Osteoblast (primary cell): Measurements from ENCODE around the gene ADGRB3. TPM values are rescaled to one million over a fixed set of nuclear protein-coding genes. Genes with fewer than 3 reads are reported as not detected.
"Not testable (repeated sequence)": the region's sequence is repeated elsewhere in the genome, so short reads cannot be mapped to it uniquely, and the experiment has no call there.

Source experiments
- DNase-seq: peaks from one replicate; pipeline ENCODE4 v3.0.0; 2011; ENCODE audit warnings: low spot score, mixed read lengths; ENCODE audit not compliant: insufficient read length; ENCODE audit errors: missing footprints
- H2AFZ ChIP-seq: 2 replicates; pipeline ENCODE4 v1.6.0; 2011; ENCODE audit warnings: mild to moderate bottlenecking, low read length
- H3K27ac ChIP-seq: 2 replicates; pipeline ENCODE4 v1.5.1; 2011; ENCODE audit warnings: mild to moderate bottlenecking, low read depth, low read length, moderate library complexity
- H3K27me3 ChIP-seq: 2 replicates; pipeline ENCODE4 v1.6.0; 2012; ENCODE audit warnings: mild to moderate bottlenecking, control low read depth, inconsistent platforms, low read length, moderate library complexity; ENCODE audit not compliant: insufficient read depth
- H3K36me3 ChIP-seq: 2 replicates; pipeline ENCODE4 v1.5.1; 2011; ENCODE audit warnings: mild to moderate bottlenecking, low read length, control low read depth, moderate library complexity; ENCODE audit not compliant: insufficient read depth
- H3K4me1 ChIP-seq: 2 replicates; pipeline ENCODE4 v1.5.1; 2011; ENCODE audit warnings: mild to moderate bottlenecking, low read length, control low read depth, moderate library complexity; ENCODE audit not compliant: insufficient read depth
- H3K4me2 ChIP-seq: 2 replicates; pipeline ENCODE4 v1.6.0; 2011; ENCODE audit warnings: mild to moderate bottlenecking, low read length; ENCODE audit not compliant: insufficient read depth
- H3K4me3 ChIP-seq: fragments of 200-600 bp; sonication (generic); 3 replicates; pipeline ENCODE4 v1.5.1; 2012; ENCODE audit warnings: mild to moderate bottlenecking, low read length, inconsistent platforms; ENCODE audit not compliant: insufficient read depth
- H3K79me2 ChIP-seq: 2 replicates; pipeline ENCODE4 v1.6.0; 2012; ENCODE audit warnings: mild to moderate bottlenecking, low read length, control low read depth, inconsistent platforms; ENCODE audit not compliant: insufficient read depth
- H3K9me3 ChIP-seq: 2 replicates; pipeline ENCODE4 v1.5.1; 2011; ENCODE audit warnings: low read depth, low read length, control low read depth
- H4K20me1 ChIP-seq: 2 replicates; pipeline ENCODE4 v1.6.0; 2012; ENCODE audit warnings: mild to moderate bottlenecking, low read length, control low read depth; ENCODE audit not compliant: insufficient read depth
- total RNA-seq: library from RNA; depleted of rRNA; stranded (reverse); fragments of >200 nt; gene quantifications from 2 replicates; pipeline ENCODE4 v1.2.3, GENCODE V29; 2012
- TF ChIP-seq, protein P1 (sequence below): IDR thresholded peaks from 2 replicates; pipeline ENCODE4 v1.5.1; 2011; ENCODE audit warnings: mild to moderate bottlenecking, low read depth, low read length, moderate library complexity; ENCODE audit errors: extremely low read depth

Gene ADGRB3
- total RNA-seq, 1 donor, result not detected

DNA sequence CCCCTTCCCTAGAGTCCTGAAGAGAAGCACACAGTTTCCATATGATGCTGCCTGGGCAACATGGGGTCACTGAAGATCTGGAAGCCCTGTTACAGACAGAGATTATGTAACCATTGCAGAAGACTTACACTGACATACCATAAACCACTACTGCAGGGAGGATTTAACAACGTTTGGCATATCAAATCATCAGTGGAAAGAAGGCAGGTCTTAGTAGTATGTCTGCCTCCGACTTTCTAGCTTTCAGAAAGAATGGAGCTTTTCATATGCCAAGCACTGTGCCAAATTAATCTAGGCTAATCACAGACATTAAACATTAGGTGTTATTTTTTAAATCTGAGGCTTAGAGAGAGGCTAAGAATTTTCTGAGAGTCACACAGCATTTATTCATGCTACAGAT is 144.3 kb downstream of the ADGRB3 start:
- Histone ChIP-seq H3K27me3 (no peaks in the 10 kb centered on the region), H3K4me1 (no peaks in the 10 kb centered on the region), H3K4me3 (no peak overlapping the region), H3K27ac (no peak overlapping the region), H3K9me3 (no peaks in the 10 kb centered on the region), H3K79me2 (no peaks in the 10 kb centered on the region), H3K36me3 (no peaks in the 10 kb centered on the region), H4K20me1 (no peaks in the 10 kb centered on the region), H3K4me2 (no peak overlapping the region), H2AFZ (no peak overlapping the region)
- no peak for DNase-seq
- TF ChIP-seq, protein P1, sequence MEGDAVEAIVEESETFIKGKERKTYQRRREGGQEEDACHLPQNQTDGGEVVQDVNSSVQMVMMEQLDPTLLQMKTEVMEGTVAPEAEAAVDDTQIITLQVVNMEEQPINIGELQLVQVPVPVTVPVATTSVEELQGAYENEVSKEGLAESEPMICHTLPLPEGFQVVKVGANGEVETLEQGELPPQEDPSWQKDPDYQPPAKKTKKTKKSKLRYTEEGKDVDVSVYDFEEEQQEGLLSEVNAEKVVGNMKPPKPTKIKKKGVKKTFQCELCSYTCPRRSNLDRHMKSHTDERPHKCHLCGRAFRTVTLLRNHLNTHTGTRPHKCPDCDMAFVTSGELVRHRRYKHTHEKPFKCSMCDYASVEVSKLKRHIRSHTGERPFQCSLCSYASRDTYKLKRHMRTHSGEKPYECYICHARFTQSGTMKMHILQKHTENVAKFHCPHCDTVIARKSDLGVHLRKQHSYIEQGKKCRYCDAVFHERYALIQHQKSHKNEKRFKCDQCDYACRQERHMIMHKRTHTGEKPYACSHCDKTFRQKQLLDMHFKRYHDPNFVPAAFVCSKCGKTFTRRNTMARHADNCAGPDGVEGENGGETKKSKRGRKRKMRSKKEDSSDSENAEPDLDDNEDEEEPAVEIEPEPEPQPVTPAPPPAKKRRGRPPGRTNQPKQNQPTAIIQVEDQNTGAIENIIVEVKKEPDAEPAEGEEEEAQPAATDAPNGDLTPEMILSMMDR, result no peak

DNA sequence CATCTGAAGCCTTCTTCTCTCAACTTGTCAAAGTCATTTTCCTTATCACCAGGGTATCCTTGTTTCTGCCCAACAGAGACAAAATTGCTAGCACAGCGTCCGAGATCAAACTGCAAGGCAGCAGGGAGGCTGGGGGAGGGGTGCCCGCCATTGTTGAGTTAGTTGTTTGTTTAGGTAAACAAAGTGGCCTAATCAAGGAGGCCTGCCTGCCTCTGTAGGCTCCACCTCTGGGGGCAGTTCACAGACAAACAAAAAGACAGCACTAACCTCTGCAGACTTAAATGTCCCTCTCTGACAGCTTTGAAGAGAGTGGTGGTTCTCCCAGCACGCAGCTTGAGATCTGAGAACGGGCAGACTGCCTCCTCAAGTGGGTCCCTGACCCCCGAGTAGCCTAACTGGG is 155.0 kb downstream of the ADGRB3 start:
- H3K79me2 ChIP-seq, H3K4me2 ChIP-seq, H3K9me3 ChIP-seq, H3K4me1 ChIP-seq, H3K27me3 ChIP-seq, H4K20me1 ChIP-seq, DNase-seq, H3K4me3 ChIP-seq, H2AFZ ChIP-seq, H3K36me3 ChIP-seq, H3K27ac ChIP-seq: not testable (repeated sequence)

DNA sequence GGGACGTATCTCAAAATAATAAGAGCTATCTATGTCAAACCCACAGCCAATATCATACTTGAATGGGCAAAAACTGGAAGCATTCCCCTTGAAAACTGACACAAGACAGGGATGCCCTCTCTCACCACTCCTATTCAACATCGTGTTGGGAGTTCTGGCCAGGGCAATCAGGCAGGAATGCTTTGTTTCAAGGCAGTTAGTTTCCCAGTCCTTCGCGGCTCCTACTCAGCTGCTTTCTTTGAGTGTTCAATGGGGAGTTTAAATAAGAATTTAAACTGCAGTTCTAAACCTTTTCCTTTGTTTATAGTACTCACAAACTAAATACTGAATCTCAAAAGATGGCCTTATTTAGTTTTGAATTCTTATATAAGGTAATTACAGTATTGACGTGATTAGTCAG is 179.9 kb downstream of the ADGRB3 start:
- not testable (repeated sequence) for H3K79me2 ChIP-seq, H3K4me2 ChIP-seq, DNase-seq, H3K36me3 ChIP-seq, H3K9me3 ChIP-seq, H4K20me1 ChIP-seq, H3K4me1 ChIP-seq, H3K27ac ChIP-seq, H3K4me3 ChIP-seq, H2AFZ ChIP-seq, H3K27me3 ChIP-seq

DNA sequence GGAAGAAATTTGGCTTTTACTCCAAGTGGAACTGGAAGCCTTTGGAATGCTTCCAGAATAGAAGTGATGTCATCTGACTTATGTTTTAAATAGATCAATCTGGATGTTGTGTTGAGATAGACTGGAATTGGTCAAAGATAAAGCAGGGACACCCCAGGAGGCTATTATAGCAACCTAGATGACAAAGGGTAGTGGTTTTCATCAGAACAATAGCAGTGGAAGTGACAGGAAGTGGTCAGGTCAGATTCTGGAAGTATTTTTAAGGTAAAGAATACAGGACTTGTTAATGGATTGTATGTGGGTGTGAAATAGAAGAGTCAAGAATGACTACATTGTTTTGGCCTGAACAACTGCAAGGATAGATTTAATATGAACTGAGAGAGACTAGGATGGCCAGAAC is 191.4 kb downstream of the ADGRB3 start:
- Histone ChIP-seq H3K27me3 (no peaks in the 10 kb centered on the region), H3K4me1 (no peaks in the 10 kb centered on the region), H2AFZ (no peak overlapping the region), H4K20me1 (no peaks in the 10 kb centered on the region), H3K4me3 (no peak overlapping the region), H3K36me3 (no peaks in the 10 kb centered on the region), H3K4me2 (no peak overlapping the region), H3K27ac (no peak overlapping the region), H3K9me3 (no peaks in the 10 kb centered on the region), H3K79me2 (no peaks in the 10 kb centered on the region)
- no peak for DNase-seq
- TF ChIP-seq, protein P1, result no peak

DNA sequence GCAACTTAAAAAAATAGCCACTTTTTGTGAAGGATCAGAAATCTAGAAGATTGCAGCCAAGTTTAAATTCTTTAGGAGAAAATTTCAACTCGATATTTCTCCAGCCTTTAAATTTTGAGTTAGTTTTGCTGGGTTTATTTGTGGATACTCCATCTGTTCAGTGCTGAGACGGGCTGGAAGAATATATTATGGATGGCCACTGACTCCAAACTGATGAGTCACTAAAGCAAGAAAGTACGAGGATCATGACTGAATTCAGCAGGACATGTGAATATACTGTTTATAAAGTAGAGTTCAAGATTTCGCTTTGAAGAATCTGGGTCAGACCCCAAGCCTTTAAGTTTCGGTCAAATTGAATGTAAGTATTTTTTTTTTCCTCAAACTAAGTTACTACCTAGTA is 199.5 kb downstream of the ADGRB3 start:
- Histone ChIP-seq H3K4me1 (no peaks in the 10 kb centered on the region), H4K20me1 (no peaks in the 10 kb centered on the region), H3K27ac (no peak overlapping the region), H2AFZ (no peak overlapping the region), H3K36me3 (no peaks in the 10 kb centered on the region), H3K4me3 (no peak overlapping the region), H3K27me3 (no peaks in the 10 kb centered on the region), H3K4me2 (no peak overlapping the region), H3K9me3 (no peaks in the 10 kb centered on the region), H3K79me2 (no peaks in the 10 kb centered on the region)
- DNase-seq, result no peak
- TF ChIP-seq, protein P1, result no peak
